IMR-90 (cell line): ENCODE measurements around the gene DDC. TPM values are rescaled to one million over a fixed set of nuclear protein-coding genes. Genes with fewer than 3 reads are reported as not detected.

Experiments
- ATAC-seq: fragments of 200-7000 bp; cut with Tn5 transposase; 2 replicates; pipeline ENCODE4 v1.9.1; 2020; ENCODE audit warnings: low read depth, mild to moderate bottlenecking, moderate library complexity
- BruUV-seq: library from RNA; stranded (reverse); fragments of 400-500 nt; replicated peaks from 2 replicates; lab custom pipeline; 2021; lab: Mats Ljungman, UMichigan
- CTCF ChIA-PET: fragments of 300-600 bp; formaldehyde crosslinking; extraction: SDS; loops from one replicate; lab custom pipeline; 2021; ENCODE audit warnings: antibody characterized with exemption; lab: Yijun Ruan, JAX
- POLR2A ChIA-PET: fragments of 300-600 bp; sonication (Branson Sonifier 250); formaldehyde crosslinking; loops from one replicate; lab custom pipeline; 2022; ENCODE audit warnings: antibody characterized with exemption; ENCODE audit not compliant: unreplicated experiment; lab: Charles Lee
- DNase-seq: peaks from one replicate; pipeline ENCODE4 v3.0.0; 2013
- H2AFZ ChIP-seq: replicated peaks from 2 replicates; pipeline ENCODE3; 2013; ENCODE audit warnings: low read length, mild to moderate bottlenecking; ENCODE audit not compliant: poor library complexity
- H2AK5ac ChIP-seq: 2 replicates; pipeline ENCODE4 v1.6.1; 2013; ENCODE audit warnings: low read depth, low read length, inconsistent platforms
- H2AK9ac ChIP-seq: replicated peaks from 2 replicates; pipeline ENCODE3; 2013; ENCODE audit warnings: mild to moderate bottlenecking, low read depth, low read length, moderate library complexity; ENCODE audit not compliant: poor library complexity
- H2BK120ac ChIP-seq: 2 replicates; pipeline ENCODE4 v1.6.1; 2013; ENCODE audit warnings: low read depth, low read length, inconsistent platforms
- H2BK15ac ChIP-seq: 3 replicates; pipeline ENCODE4 v1.6.1; 2013; ENCODE audit warnings: low read depth, low read length, inconsistent platforms
- H2BK20ac ChIP-seq: 2 replicates; pipeline ENCODE4 v1.6.1; 2013; ENCODE audit warnings: low read depth, mild to moderate bottlenecking, inconsistent platforms, low read length, moderate library complexity
- H2BK5ac ChIP-seq: 2 replicates; pipeline ENCODE4 v1.6.1; 2013; ENCODE audit warnings: mild to moderate bottlenecking, low read depth, low read length, inconsistent platforms; ENCODE audit not compliant: poor library complexity, severe bottlenecking
- H3K14ac ChIP-seq: replicated peaks from 2 replicates; pipeline ENCODE4 v1.6.1; 2013; ENCODE audit warnings: low read depth, low read length, inconsistent platforms
- H3K18ac ChIP-seq: 2 replicates; pipeline ENCODE4 v1.6.1; 2013; ENCODE audit warnings: low read depth, low read length, control low read depth
- H3K23ac ChIP-seq: 2 replicates; pipeline ENCODE4 v1.6.1; 2013; ENCODE audit warnings: low read depth, low read length, inconsistent platforms
- H3K27ac ChIP-seq: 2 replicates; pipeline ENCODE4 v1.5.1; 2013; ENCODE audit warnings: mild to moderate bottlenecking, control low read depth, low read length; ENCODE audit not compliant: insufficient read depth
- H3K27me3 ChIP-seq: 2 replicates; pipeline ENCODE4 v1.6.1; 2013; ENCODE audit warnings: low read length; ENCODE audit not compliant: control insufficient read depth, insufficient read depth
- H3K36me3 ChIP-seq: 2 replicates; pipeline ENCODE4 v1.6.1; 2013; ENCODE audit warnings: low read length, mixed read lengths; ENCODE audit not compliant: control insufficient read depth, insufficient read depth
- H3K4ac ChIP-seq: 2 replicates; pipeline ENCODE4 v1.6.1; 2013; ENCODE audit warnings: low read depth, low read length, inconsistent platforms
- H3K4me1 ChIP-seq: 2 replicates; pipeline ENCODE4 v1.6.1; 2013; ENCODE audit warnings: low read length, mixed read lengths; ENCODE audit not compliant: control insufficient read depth, insufficient read depth
- H3K4me2 ChIP-seq: 2 replicates; pipeline ENCODE4 v1.6.1; 2013; ENCODE audit warnings: low read depth, mild to moderate bottlenecking, control low read depth, low read length, moderate library complexity
- H3K4me3 ChIP-seq: 2 replicates; pipeline ENCODE4 v1.5.1; 2013; ENCODE audit warnings: low read depth, mild to moderate bottlenecking, control low read depth, low read length, moderate library complexity; ENCODE audit not compliant: insufficient read depth
- H3K56ac ChIP-seq: 2 replicates; pipeline ENCODE4 v1.6.1; 2013; ENCODE audit warnings: low read length, inconsistent platforms; ENCODE audit not compliant: insufficient read depth; ENCODE audit errors: extremely low read depth
- H3K79me1 ChIP-seq, 2 experiments: 2 replicates each; pipeline ENCODE4 v1.6.1; 2013; ENCODE audit warnings: low read length in 2 of 2, inconsistent platforms in 1 of 2, low read depth in 1 of 2
- H3K9ac ChIP-seq: 2 replicates; pipeline ENCODE4 v1.6.1; 2013; ENCODE audit warnings: low read depth, low read length, control low read depth
- H3K9me1 ChIP-seq: 2 replicates; pipeline ENCODE4 v1.6.1; 2013; ENCODE audit warnings: low read length, inconsistent platforms; ENCODE audit not compliant: insufficient read depth
- H3K9me3 ChIP-seq: 2 replicates; pipeline ENCODE4 v1.6.1; 2013; ENCODE audit warnings: low read length; ENCODE audit not compliant: control insufficient read depth, insufficient read depth
- H4K20me1 ChIP-seq: 2 replicates; pipeline ENCODE4 v1.6.1; 2013; ENCODE audit warnings: low read length, inconsistent platforms; ENCODE audit not compliant: insufficient read depth
- H4K5ac ChIP-seq: 2 replicates; pipeline ENCODE4 v1.6.1; 2013; ENCODE audit warnings: mild to moderate bottlenecking, low read depth, low read length, control low read depth
- H4K8ac ChIP-seq, 2 experiments: 2 replicates each; pipeline ENCODE4 v1.6.1; 2013; ENCODE audit warnings: low read depth in 2 of 2, low read length in 2 of 2, control low read depth in 1 of 2, inconsistent platforms in 1 of 2
- H4K91ac ChIP-seq: 2 replicates; pipeline ENCODE4 v1.6.1; 2013; ENCODE audit warnings: low read depth, low read length, inconsistent platforms; ENCODE audit not compliant: insufficient read depth
- CTCF ChIP-seq: conservative IDR thresholded peaks from 2 replicates; pipeline ENCODE4 v1.5.1; 2012; ENCODE audit warnings: mild to moderate bottlenecking, low read depth, low read length, improper control_type of control experiment
- ELK1 ChIP-seq: fragments of 150-350 bp; IDR thresholded peaks from 2 replicates; pipeline ENCODE4 v1.6.1; 2016; ENCODE audit warnings: low read depth, mild to moderate bottlenecking, low read length, moderate library complexity, borderline replicate concordance
- FOS ChIP-seq: fragments of 150-350 bp; IDR thresholded peaks from 2 replicates; pipeline ENCODE4 v1.6.1; 2016; ENCODE audit warnings: low read depth, low read length
- MAZ ChIP-seq: IDR thresholded peaks from 2 replicates; pipeline ENCODE4 v1.6.1; 2012; ENCODE audit warnings: low read depth, mild to moderate bottlenecking, low read length, improper control_type of control experiment, moderate library complexity, borderline replicate concordance
- MXI1 ChIP-seq: IDR thresholded peaks from 2 replicates; pipeline ENCODE4 v1.6.1; 2012; ENCODE audit warnings: low read depth, mild to moderate bottlenecking, low read length, moderate library complexity, borderline replicate concordance
- RFX5 ChIP-seq: IDR thresholded peaks from 2 replicates; pipeline ENCODE4 v1.8.0; 2012; ENCODE audit warnings: low read depth, mild to moderate bottlenecking, low read length, moderate library complexity
- WGBS, 2 experiments: methylation state at CpG; one replicate each; pipeline versions ENCODE4 v1.1.5 to v1.1.7; 2013; ENCODE audit warnings: missing lambda C conversion rate in 2 of 2; ENCODE audit not compliant: insufficient read length in 1 of 2; ENCODE audit errors: extremely low coverage in 2 of 2; 5-methylcytosine and 5-hydroxymethylcytosine counted together
- dilution Hi-C: fragments of 300-500 bp; cut with HindIII; formaldehyde crosslinking; loops from one replicate; pipeline ENCODE4 v1.14.3; 2018; ENCODE audit warnings: low sequenced_read_pairs; ENCODE audit not compliant: unreplicated experiment
- in situ Hi-C: fragments of 300-500 bp; cut with MboI; formaldehyde crosslinking; loops from 3 replicates; pipeline ENCODE4 v1.14.3; 2019; ENCODE audit warnings: low sequenced_read_pairs, inconsistent platforms, mixed read lengths
- intact Hi-C: fragments of 100-400 bp; cut with micrococcal nuclease; formaldehyde crosslinking; loops from 2 replicates; pipeline ENCODE4 v1.10.0; 2022
- polyA plus RNA-seq, 3 experiments: library from polyadenylated mRNA; depleted of rRNA; stranded (reverse); fragments of >200 nt; gene quantifications; 2 replicates each; pipeline ENCODE4 v1.2.3, GENCODE V29; 2012; ENCODE audit warnings: low replicate concordance in 1 of 3
- total RNA-seq: library from RNA; depleted of rRNA; stranded (reverse); fragments of >200 nt; gene quantifications from 2 replicates; pipeline ENCODE4 v1.2.3, GENCODE V29; 2012
- TF ChIP-seq, protein P1 (sequence below): fragments of 150-350 bp; IDR thresholded peaks from 2 replicates; pipeline ENCODE4 v1.6.1; 2017; ENCODE audit warnings: mild to moderate bottlenecking, antibody characterized with exemption, low read length, low read depth

DDC gene
- total and polyA plus RNA-seq, 2 of the 4 experiments (the other 2 are of a cell fraction): not detected

DNA sequence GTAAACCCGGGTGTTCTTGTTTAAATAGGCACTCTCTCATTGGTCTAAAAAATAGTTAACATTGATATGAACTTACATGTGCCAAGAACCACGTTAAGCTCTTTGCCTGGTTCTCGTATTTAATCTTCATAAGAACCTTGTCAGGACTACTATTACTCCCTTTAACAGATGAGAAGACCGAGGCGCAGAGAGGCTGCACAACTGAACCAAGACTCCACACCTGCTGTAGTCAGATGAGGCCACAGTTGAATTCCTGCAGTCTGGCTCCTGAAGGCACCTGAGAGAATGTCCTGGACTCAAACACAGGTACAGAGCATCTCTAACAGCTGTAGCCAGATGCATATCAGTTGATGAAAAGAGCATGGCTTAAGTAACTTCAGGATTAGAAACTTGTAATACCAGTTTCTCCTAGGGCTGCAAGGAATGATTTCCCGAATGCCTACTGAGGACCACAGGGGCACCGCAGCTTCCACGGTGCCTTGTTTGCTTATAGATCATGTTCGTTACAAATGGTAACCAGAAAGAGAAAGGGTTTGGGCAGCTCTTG lies 9.5 kb downstream of the DDC start:
- DNase-seq (no peak), ATAC-seq (no peak)
- H2AFZ ChIP-seq: no peak overlapping the region
- H2AK9ac ChIP-seq: no peak overlapping the region
- H4K8ac ChIP-seq: no peak overlapping the region
- no peak overlapping the region for H2BK120ac ChIP-seq
- TF ChIP-seq CTCF (no peak), ELK1 (no peak), RFX5 (no peak), FOS (no peak), MAZ (no peak), MXI1 (no peak)
- TF ChIP-seq, protein P1, sequence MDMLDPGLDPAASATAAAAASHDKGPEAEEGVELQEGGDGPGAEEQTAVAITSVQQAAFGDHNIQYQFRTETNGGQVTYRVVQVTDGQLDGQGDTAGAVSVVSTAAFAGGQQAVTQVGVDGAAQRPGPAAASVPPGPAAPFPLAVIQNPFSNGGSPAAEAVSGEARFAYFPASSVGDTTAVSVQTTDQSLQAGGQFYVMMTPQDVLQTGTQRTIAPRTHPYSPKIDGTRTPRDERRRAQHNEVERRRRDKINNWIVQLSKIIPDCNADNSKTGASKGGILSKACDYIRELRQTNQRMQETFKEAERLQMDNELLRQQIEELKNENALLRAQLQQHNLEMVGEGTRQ: no peak
- in situ Hi-C loops (no loop called here), dilution Hi-C loops (no loop called here), intact Hi-C loops (no loop called here)
- no peaks in the 10 kb centered on the region for H4K20me1 ChIP-seq
- no peaks in the 10 kb centered on the region for H3K9me3 ChIP-seq
- no peaks in the 10 kb centered on the region for H3K9me1 ChIP-seq
- H3K27ac ChIP-seq: no peak overlapping the region
- H3K4ac ChIP-seq: no peak overlapping the region
- no peaks in the 10 kb centered on the region for H3K79me1 ChIP-seq
- no peak overlapping the region for H3K23ac ChIP-seq
- no peak overlapping the region for H2BK15ac ChIP-seq
- no CpG with 5 or more reads among the region's 9 CpGs for WGBS, 2 experiments
- no peak overlapping the region for H2BK5ac ChIP-seq
- H4K5ac ChIP-seq: no peak overlapping the region
- H3K4me1 ChIP-seq: no peaks in the 10 kb centered on the region
- H3K27me3 ChIP-seq: peaks cover 7% of the 10 kb centered on the region
- H3K56ac ChIP-seq: no peak overlapping the region
- H3K36me3 ChIP-seq: no peaks in the 10 kb centered on the region
- H3K9ac ChIP-seq: no peak overlapping the region
- no peak overlapping the region for H2AK5ac ChIP-seq
- ChIA-PET POLR2A (no interaction called here), CTCF (no interaction called here)
- H3K4me2 ChIP-seq: no peak overlapping the region
- no peak overlapping the region for H3K4me3 ChIP-seq
- no TSS peak for BruUV-seq
- no peak overlapping the region for H3K18ac ChIP-seq
- H3K14ac ChIP-seq: no peak overlapping the region
- H2BK20ac ChIP-seq: no peak overlapping the region
- no peak overlapping the region for H4K91ac ChIP-seq
